ENCODE measurements around the gene CAPN12.
"Not testable (repeated sequence)": the region's sequence is repeated elsewhere in the genome, so short reads cannot be mapped to it uniquely, and the experiment has no call there.

GRCh38 chr19:38771569-38771968 is 27.3 kb upstream of the CAPN12 start:
- not testable (repeated sequence) for TF ChIP-seq CTCF (conservative IDR thresholded peaks at IDR 0.05; ENCODE audit: low read length); EZH2phosphoT487 (IDR thresholded peaks at IDR 0.05; ENCODE audit: borderline replicate concordance)
